Pancreas (tissue), 10 donors: ENCODE data around the gene LEPR. TPM values are rescaled to one million over a fixed set of nuclear protein-coding genes. Genes with fewer than 3 reads are reported as not detected.

Experiments used
- ATAC-seq, 4 donors: fragments of 200-7000 bp; cut with Tn5 transposase; one replicate each; pipeline versions ENCODE4 v1.8.0 to v1.9.1; 2020; ENCODE audit warnings: mild to moderate bottlenecking in 4 of 4, moderate library complexity in 4 of 4
- DNase-seq, 6 donors: peaks; one replicate each; pipeline ENCODE4 v3.0.0-alpha.2; 2020
- FAIRE-seq: peaks from 2 replicates; lab custom pipeline; 2012; peaks lifted over from hg19 to GRCh38; lab: Jason Lieb, UNC
- H3K27ac ChIP-seq, 4 donors: fragments of 200-600 bp; sonication (generic); 1 replicate in 3 of 4; 2 replicates in 1 of 4; pipeline versions ENCODE4 v1.5.0 to v1.8.0; 2020
- H3K27me3 ChIP-seq, 4 donors: fragments of 200-600 bp; one replicate each; pipeline ENCODE4 v1.8.0; 2021
- H3K36me3 ChIP-seq, 3 donors: fragments of 200-600 bp; sonication (generic) in 1 of 3; one replicate each; pipeline versions ENCODE4 v1.5.0 to v1.8.0; 2020 to 2021
- H3K4me1 ChIP-seq, 3 donors: fragments of 200-600 bp; one replicate each; pipeline ENCODE4 v1.8.0; 2021
- H3K4me3 ChIP-seq, 4 donors: fragments of 200-600 bp; sonication (generic) in 2 of 4; one replicate each; pipeline versions ENCODE4 v1.5.0 to v1.8.0; 2020 to 2021
- H3K9me3 ChIP-seq, 4 donors: fragments of 200-600 bp; one replicate each; pipeline ENCODE4 v1.8.0; 2021
- CTCF ChIP-seq, 4 donors: fragments of 200-600 bp; sonication (generic) in 3 of 4; IDR thresholded peaks; one replicate each; pipeline versions ENCODE4 v1.5.0 to v1.8.0; 2021; ENCODE audit warnings: antibody characterized with exemption in 4 of 4
- WGBS, 2 donors: extraction: QIAGEN DNeasy Blood & Tissue Kit; methylation state at CpG; one replicate each; pipeline ENCODE4 v1.1.7; 2013; 5-methylcytosine and 5-hydroxymethylcytosine counted together
- intact Hi-C, 3 donors: fragments of 100-400 bp; cut with DNase I; formaldehyde crosslinking; loops; one replicate each; pipeline versions ENCODE4 v1.11.1 to v1.14.2; 2022
- polyA plus RNA-seq, 2 donors: library from polyadenylated mRNA; stranded (reverse); fragments of 200-250 nt; gene quantifications; one replicate each; pipeline ENCODE4 v1.2.3, GENCODE V29; 2013
- total RNA-seq, 6 donors: library from RNA; stranded (reverse); fragmentation: NEBNext Ultra II Directional in 4 of 6; extraction: Animal tissue kit (Norgen Biotek cat#: 25700) in 4 of 6; gene quantifications; one replicate each; pipeline versions ENCODE4 v1.2.1 to v1.2.4, GENCODE V29; 2021 to 2023
- donor health status: healthy with polysubstance abuse.
- donor health status: DM: no; HTN: no; CAD: no; lungs with moderate emphysema.
- donor health status: DM: no; HTN: no; CAD: no.
- donor health status: control.
- donor health status: control.
- donor health status: Bipolar disorder and iron deficiency.
- donor health status: DM: yes; HTN: yes; CAD: no.
- donor health status: DM: no; HTN: no; CAD: no.
- donor health status: DM: no; HTN: no; CAD: no.
- donor health status: DM: yes; HTN: yes; CAD: no.

LEPR gene
- total and polyA plus RNA-seq, 8 donors: 0.95 to 5.1 (median 2.6) TPM

GRCh38 chr1:65417729-65418128 lies 2.7 kb upstream of the LEPR start:
- FAIRE-seq (no peak), ATAC-seq (no peak), DNase-seq (no peak)
- TF ChIP-seq CTCF (IDR thresholded peaks at IDR 0.05): no peak
- H3K36me3 ChIP-seq: no peaks in the 10 kb centered on the region
- H3K4me3 ChIP-seq: no peak overlapping the region
- intact Hi-C loops: no loop called here
- no peaks in the 10 kb centered on the region for H3K27me3 ChIP-seq
- peak overlapping the region in 1 of 4 donors; percentile 19 for H3K27ac ChIP-seq
- H3K9me3 ChIP-seq: no peaks in the 10 kb centered on the region
- peaks cover 0 to 11% (median 7%) of the 10 kb centered on the region in 3 donors for H3K4me1 ChIP-seq
- WGBS, 2 donors: 53 to 63% methylated on average over 2 of the region's 2 CpGs

GRCh38 chr1:65418522-65419185 lies 1.8 kb upstream of the LEPR start:
- ATAC-seq: no peak
- TF ChIP-seq CTCF (IDR thresholded peaks at IDR 0.05): no peak
- 81 to 84% methylated on average over 4 of the region's 4 CpGs for WGBS, 2 donors

GRCh38 chr1:65419681-65420589 lies 533 bp upstream of the LEPR start:
- H3K4me3 ChIP-seq: peak overlapping the region; percentile 34 to 92 (median 78)
- 0 to 1% methylated on average over 39 to 52 of the region's 52 CpGs for WGBS, 2 donors
- no peaks in the 10 kb centered on the region for H3K27me3 ChIP-seq
- peak overlapping the region; percentile 95 to 99 (median 98) for H3K27ac ChIP-seq
- H3K9me3 ChIP-seq: no peaks in the 10 kb centered on the region
- DNase-seq (peak; percentile 98 to 100 (median 100)), ATAC-seq (peak; percentile 88 to 95 (median 90)), FAIRE-seq (no peak)
- intact Hi-C loops: no loop called here
- H3K4me1 ChIP-seq: peaks cover 7 to 24% (median 19%) of the 10 kb centered on the region in 3 donors
- H3K36me3 ChIP-seq: no peaks in the 10 kb centered on the region
- TF ChIP-seq CTCF (IDR thresholded peaks at IDR 0.05): no peak

More at GRCh38 chr1:65418522-65419185, 1.8 kb upstream of the LEPR start:
- FAIRE-seq: no peak
- Histone ChIP-seq H3K27me3 (no peaks in the 10 kb centered on the region), H3K36me3 (no peaks in the 10 kb centered on the region), H3K4me1 (peaks cover 7 to 20% (median 16%) of the 10 kb centered on the region in 3 donors), H3K9me3 (no peaks in the 10 kb centered on the region), H3K4me3 (no peak overlapping the region), H3K27ac (no peak overlapping the region)
- no peak for DNase-seq
- intact Hi-C loops: no loop called here

GRCh38 chr1:65421351-65422025 lies 1.0 kb downstream of the LEPR start:
- no peaks in the 10 kb centered on the region for H3K9me3 ChIP-seq
- FAIRE-seq: no peak
- ATAC-seq: peak in 2 of 4 donors; percentile 0
- H3K36me3 ChIP-seq: peaks cover 4 to 14% (median 11%) of the 10 kb centered on the region in 3 donors
- H3K27me3 ChIP-seq: no peaks in the 10 kb centered on the region
- intact Hi-C loops: no loop called here
- WGBS, 2 donors: 1% methylated on average over 13 of the region's 13 CpGs
- no peak for DNase-seq
- H3K4me1 ChIP-seq: peaks cover 7 to 24% (median 19%) of the 10 kb centered on the region in 3 donors
- peak overlapping the region; percentile 95 to 99 (median 98) for H3K27ac ChIP-seq
- H3K4me3 ChIP-seq: peak overlapping the region; percentile 73 to 92 (median 87)
- no peak for TF ChIP-seq CTCF (IDR thresholded peaks at IDR 0.05)
